Stimulated activated CD4-positive, alpha-beta T cell treated with anti-CD3 and anti-CD28 coated beads, TNF-alpha, amount 100 ng/mL, for 48 hours (primary cell): ENCODE measurements around the gene ZAR1.
"Not testable (repeated sequence)": the region's sequence is repeated elsewhere in the genome, so short reads cannot be mapped to it uniquely, and the experiment has no call there.

Experiments used
- DNase-seq, 3 donors: peaks; one replicate each; pipeline ENCODE4 v3.0.0-alpha.2; 2020; ENCODE audit warnings: low read depth in 3 of 3

Gene ZAR1

DNA sequence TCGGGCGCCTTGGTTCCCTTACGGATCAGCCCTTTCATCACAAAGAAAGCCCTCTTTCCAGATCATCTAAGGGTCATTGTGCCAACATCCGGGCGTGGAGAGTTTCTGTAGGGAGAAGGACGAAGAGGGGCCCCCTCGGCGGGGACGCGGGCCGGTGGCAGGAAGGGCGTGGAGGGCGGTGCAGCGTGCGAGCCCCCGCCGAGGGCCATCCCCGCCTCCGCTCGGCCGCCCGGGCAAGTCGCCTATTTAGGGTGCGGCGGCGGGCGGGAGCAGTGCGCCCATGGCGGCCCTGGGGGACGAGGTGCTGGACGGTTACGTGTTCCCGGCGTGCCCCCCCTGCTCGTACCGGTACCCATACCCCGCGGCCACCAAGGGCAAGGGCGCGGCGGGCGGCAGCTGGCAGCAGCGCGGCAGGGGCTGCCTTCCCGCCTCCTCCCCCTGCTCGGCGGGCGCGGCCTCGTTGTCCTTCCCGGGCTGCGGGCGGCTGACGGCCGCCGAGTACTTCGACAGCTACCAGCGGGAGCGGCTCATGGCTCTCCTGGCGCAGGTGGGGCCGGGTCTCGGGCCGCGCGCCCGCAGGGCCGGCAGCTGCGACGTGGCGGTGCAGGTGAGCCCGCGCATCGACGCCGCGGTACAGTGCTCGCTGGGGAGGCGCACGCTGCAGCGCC is at the start of gene ZAR1:
Gene ZAR1 (plus strand): TSS at position 241 of the 668 bp plus-strand sequence. CDS start 40 bp downstream, at position 281.
- DNase-seq: no peak

- DNase-seq: not testable (repeated sequence)
Observed at GRCh38 chr4:48440914-48441313, 49.1 kb upstream of the ZAR1 start.

DNA sequence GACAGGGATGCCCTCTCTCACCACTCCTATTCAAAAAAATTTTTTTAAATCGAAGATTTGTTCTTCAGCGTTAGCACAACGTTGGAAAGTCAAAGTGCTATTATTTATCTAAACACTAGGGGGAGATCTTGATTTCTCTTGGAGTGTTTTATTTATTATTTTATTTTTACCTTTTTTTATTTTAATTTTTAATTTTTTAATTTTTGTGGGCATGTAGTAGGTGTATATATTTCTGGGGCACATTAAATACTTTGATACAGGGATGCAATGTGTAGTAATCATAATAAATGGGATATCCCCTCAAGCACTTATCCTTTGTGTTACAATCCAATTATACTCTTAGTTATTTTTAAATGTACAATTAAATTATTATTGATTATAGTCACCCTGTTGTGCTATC is 44.3 kb upstream of the ZAR1 start:
- no peak for DNase-seq

DNA sequence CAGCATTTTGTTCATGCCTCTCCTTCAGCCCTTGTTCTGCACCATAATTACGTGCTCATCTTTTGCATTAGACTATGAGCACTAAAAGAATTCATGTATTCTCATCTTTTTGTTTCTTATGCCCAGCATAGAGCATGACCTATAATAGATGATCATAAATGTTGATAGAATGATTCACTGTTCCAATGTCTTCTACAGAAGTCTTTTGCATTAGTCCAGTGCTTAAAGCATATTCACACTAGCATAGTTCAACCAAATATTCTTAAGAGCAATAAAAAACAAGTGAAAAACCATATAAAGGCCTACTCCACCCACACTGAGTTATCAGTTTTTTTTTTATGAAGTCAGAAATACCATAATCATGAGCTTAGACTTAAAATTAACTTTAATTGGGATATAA is 43.4 kb upstream of the ZAR1 start:
- DNase-seq: no peak

- no peak for DNase-seq
Observed at GRCh38 chr4:48449151-48449550, 40.9 kb upstream of the ZAR1 start.

GRCh38 chr4:48450740-48451139 is 39.3 kb upstream of the ZAR1 start:
- DNase-seq: no peak

DNA sequence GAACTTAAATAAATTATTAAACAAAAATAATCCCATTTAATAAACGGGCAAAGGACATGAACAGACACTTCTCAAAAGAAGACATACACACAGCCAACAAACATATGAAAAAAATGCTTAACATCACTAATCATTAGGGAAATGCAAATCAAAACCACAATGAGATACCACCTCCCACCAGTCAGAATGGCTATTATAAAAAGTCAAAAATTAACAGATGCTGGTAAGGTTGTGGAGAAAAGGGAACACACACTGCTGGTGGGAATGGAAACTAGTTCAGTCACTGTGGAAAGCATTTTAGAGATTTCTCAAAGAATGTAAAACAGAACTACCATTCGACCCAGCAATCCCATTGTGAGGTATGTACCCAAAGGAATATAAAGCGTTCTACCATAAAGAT is 38.4 kb upstream of the ZAR1 start:
- not testable (repeated sequence) for DNase-seq

GRCh38 chr4:48454591-48454990 is 35.5 kb upstream of the ZAR1 start:
- no peak for DNase-seq

DNA sequence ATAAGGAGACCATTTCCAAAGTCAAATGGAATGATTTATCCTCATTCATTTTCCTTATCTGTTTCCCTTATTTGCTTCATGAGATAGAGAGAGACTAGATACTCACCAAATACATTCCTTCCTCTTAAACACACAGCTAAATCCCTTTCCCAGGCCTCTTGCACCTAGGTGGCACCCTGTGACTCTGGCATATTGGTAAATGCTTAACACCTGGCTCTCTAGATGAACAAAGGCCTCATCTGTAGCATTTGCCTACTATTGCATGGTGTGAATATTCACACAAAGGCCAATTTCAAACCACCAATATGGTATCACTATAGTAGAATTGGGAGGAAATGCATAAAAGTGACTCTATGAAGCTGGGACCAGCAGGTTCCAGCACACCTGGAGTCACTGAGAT is 29.1 kb upstream of the ZAR1 start:
- DNase-seq: no peak

DNA sequence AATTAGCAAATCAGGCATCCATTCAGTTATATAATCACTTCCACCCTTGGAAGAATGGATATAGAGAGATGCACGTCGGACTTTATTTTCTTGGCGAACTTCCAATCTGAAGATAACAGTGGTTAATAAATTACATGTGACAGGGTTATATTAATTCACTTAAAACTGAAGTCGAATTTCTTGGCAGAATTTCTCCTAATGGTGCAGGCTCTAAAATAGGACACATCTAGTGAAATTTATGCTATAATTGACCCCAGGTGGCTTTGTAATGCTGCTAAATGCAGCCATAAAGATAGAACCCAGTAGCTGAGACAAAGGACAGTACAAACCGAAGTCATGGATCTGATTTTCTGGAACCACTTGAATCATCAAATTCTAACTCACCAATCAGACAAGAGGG is 27.7 kb upstream of the ZAR1 start:
- DNase-seq: no peak

DNA sequence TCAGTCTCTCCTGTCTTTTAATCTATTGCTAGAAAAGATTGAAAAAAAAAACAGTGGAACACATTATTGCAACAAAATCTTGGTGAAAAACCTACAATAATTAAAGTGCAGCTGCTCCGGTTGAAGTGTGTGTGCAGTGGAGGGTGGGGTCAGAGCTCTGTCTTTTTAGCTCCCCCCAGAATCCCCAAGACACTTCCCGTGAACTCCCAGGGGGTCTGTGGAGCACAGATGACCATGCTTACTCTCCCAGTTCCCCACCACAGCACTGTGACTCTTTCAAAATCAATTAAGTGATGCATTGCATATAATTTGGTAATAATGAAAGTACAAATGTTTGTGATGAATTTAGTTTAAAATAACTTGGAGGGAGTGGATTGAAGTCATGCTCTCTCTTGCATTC is 22.6 kb upstream of the ZAR1 start:
- no peak for DNase-seq

DNA sequence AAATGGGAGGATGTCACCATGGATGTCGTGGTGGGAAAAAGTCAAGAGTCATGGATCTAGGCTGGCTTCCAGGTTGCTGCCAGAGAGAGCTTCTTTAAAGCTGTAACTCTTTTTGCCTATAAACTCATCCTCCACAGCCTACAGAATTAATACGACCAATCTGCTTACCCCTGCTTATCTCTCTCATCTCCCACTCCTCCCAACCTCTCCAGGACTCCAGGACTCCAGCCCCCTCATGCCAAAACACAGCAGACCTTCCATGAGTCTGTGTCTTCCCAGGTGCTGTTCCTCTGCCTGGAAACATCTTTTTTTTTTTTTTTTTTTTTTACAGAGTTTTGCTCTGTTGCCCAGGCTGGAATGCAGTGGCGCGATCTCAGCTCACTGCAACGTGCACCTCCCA is 22.2 kb upstream of the ZAR1 start:
- DNase-seq: no peak

DNA sequence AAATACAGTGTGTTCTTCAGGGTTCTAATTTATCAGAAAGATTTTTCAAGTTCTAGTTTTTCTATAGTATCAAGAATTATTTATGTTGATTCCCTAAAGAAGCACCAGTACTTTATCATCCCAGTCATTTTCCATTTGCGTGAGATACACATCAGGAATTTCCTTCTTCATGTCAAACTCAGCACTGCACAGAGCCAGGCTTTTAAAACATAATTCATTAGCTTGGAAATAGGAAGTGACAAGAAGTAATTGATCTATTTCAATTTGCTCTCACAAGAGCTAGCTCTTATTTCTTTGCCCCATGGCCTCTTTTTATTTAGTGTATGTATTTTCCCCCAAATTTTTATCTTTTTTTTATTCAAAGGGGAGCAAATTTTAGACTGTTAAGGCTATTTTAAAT is 19.9 kb upstream of the ZAR1 start:
- no peak for DNase-seq

GRCh38 chr4:48470570-48470969 is 19.5 kb upstream of the ZAR1 start:
- no peak for DNase-seq

GRCh38 chr4:48472794-48473193 is 17.3 kb upstream of the ZAR1 start:
- DNase-seq: no peak

GRCh38 chr4:48475770-48476169 is 14.3 kb upstream of the ZAR1 start:
- no peak for DNase-seq

- DNase-seq: no peak
Observed at GRCh38 chr4:48478273-48478672, 11.8 kb upstream of the ZAR1 start.

GRCh38 chr4:48481581-48481980 is 8.5 kb upstream of the ZAR1 start:
- no peak for DNase-seq

DNA sequence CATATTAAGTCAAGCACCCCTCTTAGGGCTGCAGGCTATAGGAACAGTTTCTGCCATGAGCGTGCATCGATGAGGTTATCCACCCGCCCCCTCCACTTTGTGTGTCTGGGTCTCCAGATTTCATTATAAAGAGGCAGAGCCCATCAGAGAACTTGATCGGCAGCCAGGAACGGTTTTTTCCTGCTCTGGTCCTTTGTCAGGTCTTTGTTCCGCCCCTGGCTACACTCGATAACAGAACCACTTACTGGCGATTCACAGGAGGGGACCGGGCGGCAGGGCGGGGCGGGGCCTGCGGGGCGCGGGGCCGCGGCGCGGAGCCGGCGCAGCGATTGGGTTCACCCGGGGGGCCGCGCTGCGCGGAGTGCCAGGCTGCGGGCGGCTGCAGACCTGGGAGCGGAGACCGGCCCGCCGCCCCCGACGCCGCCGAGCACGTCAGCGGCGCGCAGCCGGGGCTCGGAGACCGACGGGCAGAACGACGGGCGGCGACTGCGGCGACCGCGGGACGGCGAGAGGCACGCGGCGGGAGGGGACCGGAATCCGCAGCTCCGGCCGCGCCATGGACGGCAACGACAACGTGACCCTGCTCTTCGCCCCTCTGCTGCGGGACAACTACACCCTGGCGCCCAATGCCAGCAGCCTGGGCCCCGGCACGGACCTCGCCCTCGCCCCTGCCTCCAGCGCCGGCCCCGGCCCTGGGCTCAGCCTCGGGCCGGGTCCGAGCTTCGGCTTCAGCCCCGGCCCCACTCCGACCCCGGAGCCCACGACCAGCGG is 6.9 kb upstream of the ZAR1 start, which contains the start of gene SLC10A4:
Gene SLC10A4 (plus strand): TSS at position 338 of the 771 bp plus-strand sequence. CDS start 219 bp downstream, at position 557.
- no peak for DNase-seq

DNA sequence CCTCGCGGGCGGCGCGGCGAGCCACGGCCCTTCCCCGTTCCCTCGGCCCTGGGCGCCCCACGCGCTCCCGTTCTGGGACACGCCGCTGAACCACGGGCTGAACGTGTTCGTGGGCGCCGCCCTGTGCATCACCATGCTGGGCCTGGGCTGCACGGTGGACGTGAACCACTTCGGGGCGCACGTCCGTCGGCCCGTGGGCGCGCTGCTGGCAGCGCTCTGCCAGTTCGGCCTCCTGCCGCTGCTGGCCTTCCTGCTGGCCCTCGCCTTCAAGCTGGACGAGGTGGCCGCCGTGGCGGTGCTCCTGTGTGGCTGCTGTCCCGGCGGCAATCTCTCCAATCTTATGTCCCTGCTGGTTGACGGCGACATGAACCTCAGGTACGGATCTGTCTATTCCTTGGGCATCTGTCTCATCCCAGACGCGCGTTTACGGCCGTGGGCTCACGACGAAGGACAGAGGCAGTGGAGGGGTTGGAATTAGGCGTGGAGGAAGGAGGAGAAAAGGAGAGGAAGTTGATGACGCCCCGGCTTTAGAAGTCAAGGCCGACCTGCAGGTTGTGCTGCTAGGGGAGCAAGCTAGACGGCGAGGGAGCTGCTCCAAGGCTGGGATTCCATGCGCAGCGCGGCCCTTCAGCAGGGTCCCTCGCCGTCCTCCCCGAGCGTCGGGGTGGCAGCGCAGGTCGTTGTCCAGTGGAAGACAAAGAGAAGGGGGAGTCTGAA is 6.1 kb upstream of the ZAR1 start:
- DNase-seq: no peak

DNA sequence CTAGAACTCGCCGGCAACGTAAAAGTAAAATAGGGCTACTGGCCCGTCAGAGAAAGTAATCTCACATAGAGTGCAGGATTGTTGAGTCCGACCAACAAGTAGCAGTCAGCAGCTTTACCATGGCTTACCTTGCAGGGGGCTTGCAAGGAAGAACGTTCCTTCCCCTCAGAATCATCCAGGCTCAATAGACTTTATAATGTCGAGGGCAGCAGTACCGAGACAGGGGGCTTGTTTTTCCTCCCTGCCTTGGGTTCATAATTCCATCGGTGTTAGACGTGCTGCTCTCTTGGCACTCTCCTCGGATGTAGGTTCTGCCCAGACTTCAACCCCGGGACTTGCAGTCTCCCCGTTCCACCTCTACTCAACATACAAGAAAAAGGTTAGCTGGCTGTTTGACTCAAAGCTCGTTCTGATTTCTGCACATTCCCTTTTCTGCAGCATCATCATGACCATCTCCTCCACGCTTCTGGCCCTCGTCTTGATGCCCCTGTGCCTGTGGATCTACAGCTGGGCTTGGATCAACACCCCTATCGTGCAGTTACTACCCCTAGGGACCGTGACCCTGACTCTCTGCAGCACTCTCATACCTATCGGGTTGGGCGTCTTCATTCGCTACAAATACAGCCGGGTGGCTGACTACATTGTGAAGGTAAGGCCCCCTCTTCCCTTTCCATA is 5.4 kb upstream of the ZAR1 start:
- DNase-seq: no peak

- no peak for DNase-seq
Observed at GRCh38 chr4:48489683-48490011, 405 bp upstream of the ZAR1 start.
